Neural cell (in vitro differentiated cells): ENCODE data around the gene LUZP1. TPM values are rescaled to one million over a fixed set of nuclear protein-coding genes. Genes with fewer than 3 reads are reported as not detected.

Source experiments
- H2AFZ ChIP-seq: fragments of 200-600, 300-800 bp; sonication (generic), shearing (Covaris generic); 2 replicates; pipeline ENCODE4 v1.6.0; 2014; ENCODE audit warnings: low read depth, mild to moderate bottlenecking, antibody characterized with exemption, low read length, moderate library complexity
- H3F3A ChIP-seq: fragments of 200-600 bp; shearing (Covaris generic); 2 replicates; pipeline ENCODE4 v1.6.1; 2016; ENCODE audit warnings: mild to moderate bottlenecking, moderate library complexity, mixed read lengths, antibody characterized with exemption, low read length; ENCODE audit not compliant: insufficient read depth, poor library complexity, severe bottlenecking
- H3K27ac ChIP-seq: fragments of 200-600, 300-800 bp; sonication (generic), shearing (Covaris generic); 2 replicates; pipeline ENCODE4 v1.5.1; 2014; ENCODE audit warnings: mild to moderate bottlenecking, low read length, moderate library complexity
- H3K27me3 ChIP-seq: fragments of 300-800, 200-600 bp; sonication (generic), shearing (Covaris generic); 2 replicates; pipeline ENCODE4 v1.6.0; 2014; ENCODE audit warnings: mild to moderate bottlenecking, low read depth, low read length, moderate library complexity; ENCODE audit not compliant: insufficient read depth
- H3K36me3 ChIP-seq: fragments of 300-800, 200-600 bp; sonication (generic), shearing (Covaris generic); 2 replicates; pipeline ENCODE4 v1.5.1; 2014; ENCODE audit warnings: mild to moderate bottlenecking, antibody characterized with exemption, low read length, moderate library complexity; ENCODE audit not compliant: insufficient read depth
- H3K4me2 ChIP-seq: fragments of 300-800, 200-600 bp; sonication (generic), shearing (Covaris generic); 2 replicates; pipeline ENCODE4 v1.6.0; 2014; ENCODE audit warnings: mild to moderate bottlenecking, low read length
- H3K4me3 ChIP-seq: fragments of 300-800, 200-600 bp; sonication (generic), shearing (Covaris generic); 2 replicates; pipeline ENCODE4 v1.5.1; 2014; ENCODE audit warnings: mild to moderate bottlenecking, low read length, moderate library complexity
- H3K79me2 ChIP-seq: fragments of 200-600 bp; shearing (Covaris generic); replicated peaks from 2 replicates; pipeline ENCODE4 v1.6.0; 2014; ENCODE audit warnings: mild to moderate bottlenecking, low read length, moderate library complexity; ENCODE audit not compliant: insufficient read depth
- H3K9ac ChIP-seq: fragments of 300-800, 200-600 bp; sonication (generic), shearing (Covaris generic); 2 replicates; pipeline ENCODE4 v1.6.1; 2016; ENCODE audit warnings: mild to moderate bottlenecking, low read length, mixed read lengths
- H3K9me2 ChIP-seq: fragments of 200-600 bp; shearing (Covaris generic); 2 replicates; pipeline ENCODE4 v1.6.1; 2016; ENCODE audit warnings: mild to moderate bottlenecking, low read length, mixed read lengths; ENCODE audit not compliant: insufficient read depth
- H3K9me3 ChIP-seq: fragments of 200-600, 300-800 bp; sonication (generic), shearing (Covaris generic); 2 replicates; pipeline ENCODE4 v1.6.1; 2016; ENCODE audit warnings: mild to moderate bottlenecking, mixed run types, low read length, moderate library complexity, mixed read lengths
- H4K20me1 ChIP-seq: fragments of 200-600 bp; shearing (Covaris generic); 2 replicates; pipeline ENCODE4 v1.6.1; 2016; ENCODE audit warnings: mild to moderate bottlenecking, mixed run types; ENCODE audit not compliant: insufficient read depth
- CTCF ChIP-seq: fragments of 450-650 bp; IDR thresholded peaks from 2 replicates; pipeline ENCODE4 v1.5.1; 2014; ENCODE audit warnings: antibody characterized with exemption, mild to moderate bottlenecking, moderate library complexity; ENCODE audit not compliant: poor library complexity, severe bottlenecking
- EP300 ChIP-seq: fragments of 450-650 bp; conservative IDR thresholded peaks from 2 replicates; pipeline ENCODE4 v1.6.1; 2014; ENCODE audit warnings: antibody characterized with exemption, mild to moderate bottlenecking, moderate library complexity; ENCODE audit not compliant: poor library complexity, severe bottlenecking
- EZH2 ChIP-seq: fragments of 200-600, 300-800 bp; shearing (Covaris generic), sonication (generic); IDR thresholded peaks from 2 replicates; pipeline ENCODE4 v1.6.1; 2014; ENCODE audit warnings: antibody characterized with exemption, low read length, borderline replicate concordance, mild to moderate bottlenecking; ENCODE audit not compliant: insufficient read depth, poor library complexity, severe bottlenecking
- MXI1 ChIP-seq: fragments of 450-650 bp; conservative IDR thresholded peaks from 2 replicates; pipeline ENCODE4 v1.6.1; 2014; ENCODE audit warnings: antibody characterized with exemption, mild to moderate bottlenecking; ENCODE audit not compliant: poor library complexity, severe bottlenecking
- POLR2AphosphoS5 ChIP-seq: IDR thresholded peaks from 2 replicates; pipeline ENCODE4 v1.6.1; 2012
- RAD21 ChIP-seq: fragments of 450-650 bp; conservative IDR thresholded peaks from 2 replicates; pipeline ENCODE4 v1.6.1; 2014; ENCODE audit warnings: antibody characterized with exemption, mild to moderate bottlenecking, moderate library complexity
- REST ChIP-seq: IDR thresholded peaks from 2 replicates; pipeline ENCODE4 v1.6.1; 2012; ENCODE audit warnings: borderline replicate concordance
- SMC3 ChIP-seq: fragments of 450-650 bp; conservative IDR thresholded peaks from 2 replicates; pipeline ENCODE4 v1.6.1; 2014; ENCODE audit warnings: antibody characterized with exemption, mild to moderate bottlenecking, moderate library complexity; ENCODE audit not compliant: poor library complexity
- TAF1 ChIP-seq: IDR thresholded peaks from 2 replicates; pipeline ENCODE4 v1.6.1; 2012; ENCODE audit warnings: low read depth
- polyA plus RNA-seq: library from polyadenylated mRNA; depleted of rRNA; stranded (reverse); fragments of >200 nt; gene quantifications from 2 replicates; pipeline ENCODE4 v1.2.3, GENCODE V29; 2014

LUZP1 gene
- polyA plus RNA-seq, 1 donor from 2014 or later: 2.3 TPM

DNA sequence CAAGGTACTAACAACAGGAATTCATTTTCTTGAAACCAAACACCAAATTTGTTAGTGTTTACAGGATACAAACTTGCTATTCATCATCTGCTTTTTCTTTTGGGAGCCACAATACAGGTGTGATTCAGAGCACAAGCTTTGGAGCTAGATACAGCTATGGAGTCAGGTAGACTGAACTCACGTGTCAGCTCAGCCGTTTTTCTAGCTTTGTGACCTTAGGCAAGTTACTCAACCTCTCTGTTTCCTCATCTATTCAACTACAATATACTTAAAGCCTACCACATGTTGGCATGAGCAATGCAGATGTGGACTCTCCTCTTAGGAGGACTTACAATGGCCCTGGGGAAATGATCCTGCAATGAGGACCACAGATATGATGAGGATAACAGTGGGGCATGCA, 42.3 kb upstream of the LUZP1 start:
- Histone ChIP-seq H3K79me2 (no peaks in the 10 kb centered on the region), H3K9me2 (no peaks in the 10 kb centered on the region), H4K20me1 (no peaks in the 10 kb centered on the region), H3K27ac (no peak overlapping the region), H3K9ac (no peak overlapping the region), H2AFZ (no peak overlapping the region), H3K36me3 (no peaks in the 10 kb centered on the region), H3K9me3 (no peaks in the 10 kb centered on the region), H3K27me3 (peaks cover 7% of the 10 kb centered on the region), H3K4me3 (no peak overlapping the region), H3K4me2 (no peak overlapping the region), H3F3A (no peaks in the 10 kb centered on the region)
- no peak for TF ChIP-seq REST
- TF ChIP-seq EZH2: no peak
- no peak for TF ChIP-seq MXI1
- no peak for TF ChIP-seq POLR2AphosphoS5
- TF ChIP-seq SMC3: no peak
- TF ChIP-seq EP300: no peak
- TF ChIP-seq CTCF: no peak
- no peak for TF ChIP-seq TAF1
- TF ChIP-seq RAD21: no peak

DNA sequence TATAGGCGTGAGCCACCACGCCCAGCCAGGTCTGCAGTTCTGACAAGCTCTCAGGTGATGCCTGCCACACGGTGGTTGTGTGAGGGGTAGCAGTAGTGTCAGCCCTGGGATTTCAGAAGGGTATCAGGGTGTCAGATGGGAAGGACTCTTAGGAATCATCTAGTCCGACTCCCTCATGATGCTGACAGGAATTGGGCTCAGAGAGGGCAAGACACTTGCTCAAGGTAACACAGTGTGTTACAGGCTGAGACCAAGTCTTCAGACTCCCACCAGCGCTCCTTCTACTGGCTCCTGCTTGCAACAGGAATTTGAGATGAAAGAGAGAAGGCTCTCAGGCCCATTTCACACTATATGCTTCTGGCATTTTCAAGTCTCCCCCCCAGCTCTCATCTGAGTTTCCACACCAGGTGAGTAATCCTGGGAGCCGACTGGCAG, 41.7 kb upstream of the LUZP1 start:
- Histone ChIP-seq H3K27ac (no peak overlapping the region), H3K79me2 (no peaks in the 10 kb centered on the region), H3K27me3 (peaks cover 1% of the 10 kb centered on the region), H3F3A (no peaks in the 10 kb centered on the region), H3K4me3 (no peak overlapping the region), H4K20me1 (no peaks in the 10 kb centered on the region), H3K36me3 (no peaks in the 10 kb centered on the region), H2AFZ (no peak overlapping the region), H3K9ac (no peak overlapping the region), H3K9me3 (no peaks in the 10 kb centered on the region), H3K9me2 (no peaks in the 10 kb centered on the region), H3K4me2 (no peak overlapping the region)
- TF ChIP-seq EZH2: no peak
- no peak for TF ChIP-seq POLR2AphosphoS5
- TF ChIP-seq REST: no peak
- no peak for TF ChIP-seq CTCF
- TF ChIP-seq RAD21: no peak
- TF ChIP-seq TAF1: no peak
- TF ChIP-seq SMC3: no peak
- no peak for TF ChIP-seq MXI1
- no peak for TF ChIP-seq EP300
